Gastrocnemius medialis (tissue), 4 donors: ENCODE results near the gene AQP6. TPM values are rescaled to one million over a fixed set of nuclear protein-coding genes. Genes with fewer than 3 reads are reported as not detected.

Source experiments
- ATAC-seq, 2 donors: fragments of 150-250 bp; one replicate each; pipeline ENCODE4 v1.9.1; 2016
- DNase-seq, 2 donors: peaks; one replicate each; pipeline ENCODE4 v3.0.0-alpha.2; 2019
- H3K27ac ChIP-seq, 4 donors: fragments of 200-600 bp; sonication (generic); 1 replicate in 1 of 4; 2 replicates in 3 of 4; pipeline ENCODE4 v1.5.1; 2016 to 2018; ENCODE audit warnings: mild to moderate bottlenecking in 2 of 4, moderate library complexity in 1 of 4
- H3K27me3 ChIP-seq, 3 donors: fragments of 200-600 bp; sonication (generic) in 2 of 3; 1 replicate in 1 of 3; 2 replicates in 2 of 3; pipeline versions ENCODE4 v1.5.1 to v1.6.0; 2016 to 2019; ENCODE audit warnings: mild to moderate bottlenecking in 1 of 3, moderate library complexity in 1 of 3
- H3K36me3 ChIP-seq, 2 donors: fragments of 200-600 bp; sonication (generic) in 1 of 2; one replicate each; pipeline ENCODE4 v1.5.1; 2017 to 2018
- H3K4me1 ChIP-seq, 2 donors: fragments of 200-600 bp; sonication (generic) in 1 of 2; one replicate each; pipeline ENCODE4 v1.5.1; 2016 to 2017; ENCODE audit warnings: mild to moderate bottlenecking in 2 of 2
- H3K4me3 ChIP-seq, 4 donors: fragments of 200-600 bp; sonication (generic) in 3 of 4; 1 replicate in 1 of 4; 2 replicates in 3 of 4; pipeline ENCODE4 v1.5.1; 2016 to 2019; ENCODE audit warnings: mild to moderate bottlenecking in 2 of 4
- H3K9me3 ChIP-seq, 3 donors: fragments of 200-600 bp; sonication (generic) in 2 of 3; 1 replicate in 1 of 3; 2 replicates in 2 of 3; pipeline ENCODE4 v1.5.1; 2016 to 2019
- CTCF ChIP-seq, 5 experiments: fragments of 450-650 bp in 3 of 5; fragments of 200-600 bp in 2 of 5; sonication (generic) in 2 of 5; IDR thresholded peaks in 4 of 5; conservative IDR thresholded peaks in 1 of 5; 1 replicate in 4 of 5; 2 replicates in 1 of 5; pipeline ENCODE4 v1.5.1; 2016 to 2019; ENCODE audit warnings: antibody characterized with exemption in 5 of 5, mild to moderate bottlenecking in 3 of 5, moderate library complexity in 3 of 5
- POLR2A ChIP-seq, 2 donors: fragments of 450-650 bp; IDR thresholded peaks; one replicate each; pipeline ENCODE4 v1.6.1; 2017; ENCODE audit warnings: antibody characterized with exemption in 2 of 2, mild to moderate bottlenecking in 2 of 2, moderate library complexity in 2 of 2
- in situ Hi-C, 4 donors: fragments of 200-750 bp; cut with MboI; loops; one replicate each; pipeline versions ENCODE4 v1.15.0 to v1.8.0; 2017; ENCODE audit warnings: low sequenced_read_pairs in 4 of 4
- intact Hi-C: fragments of 100-400 bp; cut with DNase I; formaldehyde crosslinking; loops from one replicate; pipeline ENCODE4 v1.15.1; 2023; ENCODE audit warnings: low total_unique reads
- total RNA-seq, 4 donors: library from RNA; depleted of rRNA; stranded (reverse); fragments of >200 nt; gene quantifications; one replicate each; pipeline versions ENCODE4 v1.1.0 to v1.2.3, GENCODE V29; 2016

Gene AQP6
- total RNA-seq, 4 donors from 2014 or later, result not detected

GRCh38 chr12:50003595-50003994, 30.8 kb downstream of the AQP6 start:
- no peaks in the 10 kb centered on the region for H3K9me3 ChIP-seq
- no peak overlapping the region for H3K4me3 ChIP-seq
- ATAC-seq, result no peak
- in situ Hi-C loops, result no loop called here
- no peaks in the 10 kb centered on the region for H3K4me1 ChIP-seq
- H3K27me3 ChIP-seq, result no peaks in the 10 kb centered on the region
- no peak overlapping the region for H3K27ac ChIP-seq
- peaks cover 0 to 7% of the 10 kb centered on the region in 2 donors for H3K36me3 ChIP-seq
- intact Hi-C loops, result no loop called here
- no peak for TF ChIP-seq CTCF (IDR thresholded peaks at IDR 0.05 in 4 of 5, conservative IDR thresholded peaks at IDR 0.05 in 1 of 5)
- DNase-seq, result no peak

GRCh38 chr12:50004696-50005095, 31.9 kb downstream of the AQP6 start:
- Histone ChIP-seq H3K4me1 (no peaks in the 10 kb centered on the region), H3K9me3 (no peaks in the 10 kb centered on the region), H3K4me3 (no peak overlapping the region), H3K27ac (no peak overlapping the region), H3K27me3 (no peaks in the 10 kb centered on the region), H3K36me3 (peaks cover 0 to 7% of the 10 kb centered on the region in 2 donors)
- DNase-seq (no peak), ATAC-seq (no peak)
- in situ Hi-C loops, result no loop called here
- TF ChIP-seq CTCF (IDR thresholded peaks at IDR 0.05 in 4 of 5, conservative IDR thresholded peaks at IDR 0.05 in 1 of 5), result no peak
- intact Hi-C loops, result no loop called here

GRCh38 chr12:50005175-50005574, 32.4 kb downstream of the AQP6 start:
- in situ Hi-C loops, result no loop called here
- no peaks in the 10 kb centered on the region for H3K4me1 ChIP-seq
- DNase-seq, result no peak
- no peaks in the 10 kb centered on the region for H3K27me3 ChIP-seq
- peaks cover 0 to 7% of the 10 kb centered on the region in 2 donors for H3K36me3 ChIP-seq
- H3K9me3 ChIP-seq, result no peaks in the 10 kb centered on the region
- ATAC-seq, result no peak
- H3K27ac ChIP-seq, result no peak overlapping the region
- intact Hi-C loops, result no loop called here
- H3K4me3 ChIP-seq, result no peak overlapping the region
- TF ChIP-seq POLR2A (IDR thresholded peaks at IDR 0.05) (no peak), CTCF (IDR thresholded peaks at IDR 0.05 in 4 of 5, conservative IDR thresholded peaks at IDR 0.05 in 1 of 5) (no peak)

- Histone ChIP-seq H3K36me3 (no peaks in the 10 kb centered on the region), H3K27me3 (no peaks in the 10 kb centered on the region), H3K4me3 (no peak overlapping the region), H3K9me3 (no peaks in the 10 kb centered on the region), H3K4me1 (no peaks in the 10 kb centered on the region), H3K27ac (no peak overlapping the region)
- intact Hi-C loops, result no loop called here
- ATAC-seq (no peak), DNase-seq (no peak)
- in situ Hi-C loops, result no loop called here
- TF ChIP-seq CTCF (IDR thresholded peaks at IDR 0.05 in 4 of 5, conservative IDR thresholded peaks at IDR 0.05 in 1 of 5), result no peak
- no peak for TF ChIP-seq POLR2A (IDR thresholded peaks at IDR 0.05)
These were observed 33.5 kb downstream of the AQP6 start for GRCh38 chr12:50006280-50006679.

GRCh38 chr12:50006754-50007442, 34.2 kb downstream of the AQP6 start:
- DNase-seq (no peak), ATAC-seq (no peak)
- intact Hi-C loops (no loop called here), in situ Hi-C loops (no loop called here)
- H3K4me1 ChIP-seq, result no peaks in the 10 kb centered on the region
- no peak for TF ChIP-seq CTCF (IDR thresholded peaks at IDR 0.05 in 4 of 5, conservative IDR thresholded peaks at IDR 0.05 in 1 of 5)
- no peak for TF ChIP-seq POLR2A (IDR thresholded peaks at IDR 0.05)
- H3K27ac ChIP-seq, result no peak overlapping the region
- no peaks in the 10 kb centered on the region for H3K36me3 ChIP-seq
- H3K4me3 ChIP-seq, result no peak overlapping the region
- H3K9me3 ChIP-seq, result no peaks in the 10 kb centered on the region
- H3K27me3 ChIP-seq, result no peaks in the 10 kb centered on the region
